Measurements from ENCODE around the gene PRM2.

PRM2 gene

GRCh38 chr16:11238272-11239202 lies 37.7 kb downstream of the PRM2 start:
- ChIA-PET CTCF (interaction anchor here (0.5 kb wide), 1 partner anchor 658 kb away, joined by 4 read pairs; the partner anchor contains the start of gene EMP2), POLR2A (ENCODE audit: low non-redundant PET) (no interaction called here)
- no peak overlapping the region for H3K27ac ChIP-seq
- no peak for DNase-seq (ENCODE audit: low spot score)
- no peak for TF ChIP-seq CTCF (conservative IDR thresholded peaks at IDR 0.05; ENCODE audit: low read depth)

- no peak for DNase-seq (ENCODE audit: low spot score)
- H3K27ac ChIP-seq, result no peak overlapping the region
- TF ChIP-seq CTCF (conservative IDR thresholded peaks at IDR 0.05; ENCODE audit: low read depth), result no peak
- ChIA-PET POLR2A (ENCODE audit: low non-redundant PET) (no interaction called here), CTCF (interaction anchor here (0.5 kb wide), 1 partner anchor 715 kb away, joined by 3 read pairs; no protein-coding TSS in a partner anchor)
These were observed 39.6 kb downstream of the PRM2 start for GRCh38 chr16:11236461-11237254.

- no peak for TF ChIP-seq CTCF (conservative IDR thresholded peaks at IDR 0.05; ENCODE audit: low read depth)
- H3K27ac ChIP-seq, result no peak overlapping the region
- ChIA-PET CTCF (interaction anchor here (0.5 kb wide), 1 partner anchor 714 kb away, joined by 3 read pairs; no protein-coding TSS in a partner anchor), POLR2A (ENCODE audit: low non-redundant PET) (no interaction called here)
- DNase-seq (ENCODE audit: low spot score), result no peak
These were observed 40.6 kb downstream of the PRM2 start for GRCh38 chr16:11235703-11235991.

GRCh38 chr16:11234884-11235702 lies 41.2 kb downstream of the PRM2 start:
- no peak for TF ChIP-seq CTCF (conservative IDR thresholded peaks at IDR 0.05; ENCODE audit: low read depth)
- no peak for DNase-seq (ENCODE audit: low spot score)
- H3K27ac ChIP-seq, result no peak overlapping the region
- CTCF ChIA-PET, result no interaction called here
- POLR2A ChIA-PET (ENCODE audit: low non-redundant PET), result no interaction called here

GRCh38 chr16:11233727-11234376 lies 42.4 kb downstream of the PRM2 start:
- no peak for TF ChIP-seq CTCF (conservative IDR thresholded peaks at IDR 0.05; ENCODE audit: low read depth)
- ChIA-PET CTCF (no interaction called here), POLR2A (ENCODE audit: low non-redundant PET) (interaction anchor here (0.6 kb wide), 1 partner anchor 155 kb away, joined by 9 read pairs; no protein-coding TSS in a partner anchor)
- no peak for DNase-seq (ENCODE audit: low spot score)
- H3K27ac ChIP-seq, result no peak overlapping the region
